ENCODE results near the gene LMOD2.

LMOD2 gene

DNA sequence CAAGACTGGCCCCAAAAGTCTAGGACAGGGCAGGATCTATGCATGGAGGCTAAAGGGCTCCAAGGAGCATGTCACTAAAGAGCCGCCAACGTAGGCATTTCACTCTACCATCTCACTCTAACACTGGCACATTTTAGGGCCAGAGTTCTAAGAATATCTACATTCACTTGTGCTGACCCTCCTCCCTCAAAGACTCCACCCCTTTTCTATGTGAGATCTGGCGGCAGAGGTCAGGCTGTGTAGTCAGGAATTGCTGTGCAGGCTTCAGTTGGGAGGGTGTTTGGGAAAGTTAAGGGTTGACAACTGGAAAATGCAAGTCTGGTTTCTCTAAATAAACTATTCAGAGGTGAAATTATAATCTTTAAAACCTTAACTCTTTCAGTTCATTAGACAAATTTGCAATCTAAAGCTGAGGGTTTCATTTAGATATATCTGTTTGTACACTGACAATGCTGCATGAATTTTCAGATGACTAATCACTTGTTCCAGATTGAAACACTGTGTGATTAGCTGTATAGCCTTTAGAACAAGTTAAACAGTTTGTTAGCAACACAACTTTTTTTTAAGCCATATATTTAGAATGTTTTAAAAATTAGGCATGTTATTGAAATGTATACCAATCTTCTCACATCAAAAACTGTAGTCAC is 18.2 kb downstream of the LMOD2 start:
- DNase-seq (ENCODE audit: low read depth) = no peak
- TF ChIP-seq, protein P1, sequence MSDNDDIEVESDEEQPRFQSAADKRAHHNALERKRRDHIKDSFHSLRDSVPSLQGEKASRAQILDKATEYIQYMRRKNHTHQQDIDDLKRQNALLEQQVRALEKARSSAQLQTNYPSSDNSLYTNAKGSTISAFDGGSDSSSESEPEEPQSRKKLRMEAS (IDR thresholded peaks at IDR 0.05; ENCODE audit: low read depth, low read length) = no peak
- no peak for TF ChIP-seq POLR2A (IDR thresholded peaks at IDR 0.05; ENCODE audit: extremely low read depth, insufficient read length)
- TF ChIP-seq, protein P2, sequence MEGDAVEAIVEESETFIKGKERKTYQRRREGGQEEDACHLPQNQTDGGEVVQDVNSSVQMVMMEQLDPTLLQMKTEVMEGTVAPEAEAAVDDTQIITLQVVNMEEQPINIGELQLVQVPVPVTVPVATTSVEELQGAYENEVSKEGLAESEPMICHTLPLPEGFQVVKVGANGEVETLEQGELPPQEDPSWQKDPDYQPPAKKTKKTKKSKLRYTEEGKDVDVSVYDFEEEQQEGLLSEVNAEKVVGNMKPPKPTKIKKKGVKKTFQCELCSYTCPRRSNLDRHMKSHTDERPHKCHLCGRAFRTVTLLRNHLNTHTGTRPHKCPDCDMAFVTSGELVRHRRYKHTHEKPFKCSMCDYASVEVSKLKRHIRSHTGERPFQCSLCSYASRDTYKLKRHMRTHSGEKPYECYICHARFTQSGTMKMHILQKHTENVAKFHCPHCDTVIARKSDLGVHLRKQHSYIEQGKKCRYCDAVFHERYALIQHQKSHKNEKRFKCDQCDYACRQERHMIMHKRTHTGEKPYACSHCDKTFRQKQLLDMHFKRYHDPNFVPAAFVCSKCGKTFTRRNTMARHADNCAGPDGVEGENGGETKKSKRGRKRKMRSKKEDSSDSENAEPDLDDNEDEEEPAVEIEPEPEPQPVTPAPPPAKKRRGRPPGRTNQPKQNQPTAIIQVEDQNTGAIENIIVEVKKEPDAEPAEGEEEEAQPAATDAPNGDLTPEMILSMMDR (IDR thresholded peaks at IDR 0.05; ENCODE audit: low read depth, low read length) = no peak
- no peak overlapping the region for H3K4me3 ChIP-seq (ENCODE audit: low read depth, low read length)

DNA sequence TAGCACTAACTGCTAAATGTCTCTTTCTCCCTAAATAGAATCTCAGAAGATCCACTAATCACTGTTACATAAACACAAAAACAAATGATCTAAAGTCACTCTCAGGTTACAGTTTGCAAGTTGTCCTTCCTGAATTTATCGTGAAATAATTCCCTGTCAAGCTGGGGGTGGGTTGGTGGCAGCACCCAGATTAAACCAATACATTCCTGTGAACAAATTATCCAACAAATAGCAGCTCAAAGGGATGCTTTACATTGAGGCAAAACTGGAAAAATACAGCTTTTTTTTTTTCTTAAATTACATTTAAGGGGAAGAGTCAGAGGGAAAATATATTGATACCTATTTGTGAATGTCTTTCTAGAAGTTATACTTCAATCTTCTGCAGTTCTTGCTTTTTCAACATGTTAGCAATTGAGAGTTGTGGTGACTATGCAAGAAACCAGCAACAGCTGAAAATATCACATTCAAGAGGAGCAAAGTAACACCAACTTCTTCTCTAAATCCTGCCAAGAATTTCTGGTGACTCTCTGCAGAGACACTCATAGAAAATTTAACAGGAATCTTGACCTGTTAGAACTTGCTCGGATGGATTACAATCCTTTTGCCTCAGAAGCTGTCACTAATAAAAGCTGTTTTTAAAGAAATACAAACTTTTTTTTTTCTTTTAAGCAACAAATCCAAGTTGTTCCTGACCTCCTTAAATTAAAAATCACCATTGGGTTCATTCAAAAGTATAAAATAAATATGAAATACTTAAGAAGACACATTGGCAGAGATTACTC is 18.9 kb downstream of the LMOD2 start:
- TF ChIP-seq, protein P2 (IDR thresholded peaks at IDR 0.05; ENCODE audit: low read depth, low read length) = no peak
- TF ChIP-seq MYC (IDR thresholded peaks at IDR 0.05; ENCODE audit: low read depth, low read length) = no peak
- TF ChIP-seq, protein P1 (IDR thresholded peaks at IDR 0.05; ENCODE audit: low read depth, low read length) = no peak
- H3K4me3 ChIP-seq (ENCODE audit: low read depth, low read length) = no peak overlapping the region
- DNase-seq (ENCODE audit: low read depth) = no peak

DNA sequence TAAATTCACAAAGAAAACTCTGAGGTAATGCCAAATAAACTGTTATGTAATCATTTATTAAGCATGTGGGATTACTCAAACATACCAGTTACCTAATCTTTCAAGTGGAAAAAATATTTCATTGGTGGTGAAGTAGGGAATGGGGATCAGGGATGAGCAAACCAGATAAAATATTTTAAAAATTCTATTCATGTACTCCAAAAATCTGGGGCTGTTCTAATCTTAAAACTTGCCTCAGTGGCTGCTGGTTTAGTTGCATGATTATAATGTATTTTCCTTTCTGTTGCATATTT is 19.5 kb downstream of the LMOD2 start:
- no peak overlapping the region for H3K4me3 ChIP-seq (ENCODE audit: low read depth, low read length)
- TF ChIP-seq, protein P2 (IDR thresholded peaks at IDR 0.05; ENCODE audit: low read depth, low read length) = no peak
- TF ChIP-seq POLR2A (IDR thresholded peaks at IDR 0.05; ENCODE audit: extremely low read depth, insufficient read length) = no peak
- no peak for TF ChIP-seq MYC (IDR thresholded peaks at IDR 0.05; ENCODE audit: low read depth, low read length)
- TF ChIP-seq, protein P1 (IDR thresholded peaks at IDR 0.05; ENCODE audit: low read depth, low read length) = no peak
- no peak for DNase-seq (ENCODE audit: low read depth)

DNA sequence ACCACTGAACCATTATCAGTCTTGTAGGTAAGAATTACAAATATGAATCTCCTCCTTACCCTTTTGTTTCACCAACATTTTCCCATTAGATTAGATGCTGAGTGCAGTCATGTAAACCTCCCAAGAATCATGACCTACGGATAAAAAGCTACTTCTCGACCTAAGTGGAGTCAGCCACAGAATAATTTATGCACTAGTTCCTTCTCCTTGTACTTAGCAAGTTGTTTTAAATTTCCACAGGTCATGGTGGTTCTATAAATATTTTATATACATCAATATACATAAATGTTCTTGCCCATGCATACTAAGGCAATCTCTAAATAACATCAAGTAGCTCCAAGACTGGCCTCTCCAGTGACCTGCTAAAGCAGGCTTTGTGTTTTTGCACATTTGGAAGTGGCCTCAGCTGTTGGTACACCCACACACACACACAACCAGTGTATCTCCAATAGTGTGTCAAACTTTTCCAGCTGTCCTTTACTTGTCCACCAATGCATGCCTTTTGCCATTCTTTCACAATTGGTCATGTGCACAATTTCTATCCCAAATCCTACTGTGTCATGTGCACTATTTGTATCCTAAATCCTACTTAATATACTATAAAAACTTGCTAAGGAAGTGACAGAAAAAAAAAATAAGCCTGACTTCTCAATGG is 21.5 kb downstream of the LMOD2 start:
- no peak for TF ChIP-seq MYC (IDR thresholded peaks at IDR 0.05; ENCODE audit: low read depth, low read length)
- TF ChIP-seq, protein P1 (IDR thresholded peaks at IDR 0.05; ENCODE audit: low read depth, low read length) = no peak
- TF ChIP-seq POLR2A (IDR thresholded peaks at IDR 0.05; ENCODE audit: extremely low read depth, insufficient read length) = no peak
- TF ChIP-seq, protein P2 (IDR thresholded peaks at IDR 0.05; ENCODE audit: low read depth, low read length) = no peak
- H3K4me3 ChIP-seq (ENCODE audit: low read depth, low read length) = no peak overlapping the region
- no peak for DNase-seq (ENCODE audit: low read depth)

DNA sequence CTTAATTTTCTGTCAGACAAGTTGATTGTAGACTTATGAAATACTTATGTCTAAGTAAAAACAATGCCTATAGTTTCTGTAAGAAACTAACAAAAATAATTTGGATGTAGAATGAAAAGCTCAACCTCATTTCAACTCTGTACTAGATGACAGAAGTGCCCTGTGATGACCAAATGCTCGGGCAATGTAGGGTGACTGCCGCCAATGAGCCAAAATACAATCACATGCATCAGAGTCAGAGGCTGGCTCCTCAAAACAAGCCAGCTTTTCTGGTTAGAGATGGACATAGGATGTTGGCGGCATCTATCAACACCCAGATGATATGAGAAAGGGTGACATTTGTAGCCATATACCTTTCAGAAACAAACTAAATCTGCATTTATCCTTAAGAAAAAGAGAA is 23.9 kb downstream of the LMOD2 start:
- H3K4me3 ChIP-seq (ENCODE audit: low read depth, low read length) = no peak overlapping the region
- TF ChIP-seq, protein P2 (IDR thresholded peaks at IDR 0.05; ENCODE audit: low read depth, low read length) = no peak
- TF ChIP-seq MYC (IDR thresholded peaks at IDR 0.05; ENCODE audit: low read depth, low read length) = no peak
- DNase-seq (ENCODE audit: low read depth) = no peak

Data from NB4 (cell line).